ENCODE measurements around the gene LAG3.

LAG3 gene

DNA sequence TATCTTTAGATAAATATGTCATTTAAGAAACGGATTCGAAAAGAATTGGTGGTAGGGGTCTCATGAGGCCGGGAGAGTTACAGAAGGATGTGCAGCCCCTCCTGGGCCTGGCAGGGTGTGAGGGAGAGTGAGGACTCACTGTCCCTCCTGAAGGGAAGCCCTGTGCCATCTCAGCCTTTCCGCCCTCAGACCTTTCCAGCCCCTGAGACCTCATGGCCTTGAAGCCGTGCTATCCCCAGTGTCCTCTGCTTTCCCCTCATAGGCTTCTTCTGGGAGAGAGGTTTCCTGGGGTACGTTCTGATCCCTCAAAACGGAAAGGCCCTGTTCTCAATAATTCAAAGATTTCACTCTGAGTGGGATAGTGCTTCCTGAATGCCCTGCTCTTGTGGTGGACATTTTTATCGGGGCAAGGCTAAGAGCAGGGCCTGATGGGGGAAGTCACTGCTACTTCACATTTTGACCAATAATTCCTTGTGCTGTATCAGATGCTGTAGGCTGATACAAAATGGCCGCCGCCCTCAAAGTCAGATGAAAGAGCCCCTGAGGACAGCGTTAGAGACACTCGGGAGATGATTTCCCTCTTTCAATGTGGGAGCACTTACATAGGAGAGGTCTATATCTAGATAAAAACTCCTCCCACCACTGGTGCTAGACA lies 18.3 kb downstream of the LAG3 start:
- no peak for DNase-seq

DNA sequence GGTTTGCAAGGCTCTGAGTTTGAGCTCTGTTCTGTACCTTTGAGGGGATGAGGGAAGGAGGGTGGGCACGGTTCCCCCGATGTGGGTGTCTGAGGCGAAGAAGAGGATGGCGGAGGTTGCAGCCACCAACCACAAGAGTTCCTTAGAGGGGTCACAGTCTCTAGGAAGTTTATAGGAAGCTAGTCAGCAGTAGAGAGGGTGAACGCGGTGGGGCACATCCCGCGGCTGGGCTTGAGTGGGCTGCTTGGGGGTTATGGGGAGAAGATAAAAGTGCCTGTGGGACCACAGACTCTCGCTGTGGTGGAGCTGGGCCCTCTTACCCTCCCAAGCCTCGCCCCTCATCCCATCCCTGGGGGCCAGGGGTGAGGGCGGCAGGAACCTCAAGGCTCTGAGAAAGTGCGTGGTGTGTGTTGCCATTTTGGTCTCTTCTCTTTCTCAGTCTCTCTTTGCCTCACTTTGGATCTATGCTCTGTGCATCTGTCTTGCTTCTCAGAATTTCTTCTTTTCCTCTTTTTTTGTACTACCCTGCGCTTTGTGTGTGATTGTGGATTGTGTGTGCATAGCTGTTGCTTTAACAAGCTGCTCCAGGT lies 19.7 kb downstream of the LAG3 start:
- no peak for DNase-seq

GRCh38 chr12:6792522-6793201 lies 20.3 kb downstream of the LAG3 start:
- no peak for DNase-seq

DNA sequence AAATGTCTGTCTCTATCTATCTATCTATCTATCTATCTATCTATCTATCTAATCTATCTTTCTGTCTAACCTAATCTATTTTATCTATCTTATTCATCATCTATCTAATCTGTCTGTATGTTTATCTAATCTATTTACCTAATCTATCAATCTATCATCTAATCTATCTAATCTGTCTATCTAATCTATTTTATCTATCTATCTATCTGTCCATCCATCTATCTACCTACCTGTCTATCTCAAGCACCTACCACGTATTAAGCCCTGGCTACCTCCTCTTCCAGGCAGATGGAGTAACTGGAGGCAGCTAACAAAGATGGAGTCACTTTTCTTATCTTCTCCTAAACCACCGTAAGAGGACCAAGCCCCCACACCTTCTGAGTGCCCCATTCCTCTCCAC lies 22.8 kb downstream of the LAG3 start:
- no peak for DNase-seq

DNA sequence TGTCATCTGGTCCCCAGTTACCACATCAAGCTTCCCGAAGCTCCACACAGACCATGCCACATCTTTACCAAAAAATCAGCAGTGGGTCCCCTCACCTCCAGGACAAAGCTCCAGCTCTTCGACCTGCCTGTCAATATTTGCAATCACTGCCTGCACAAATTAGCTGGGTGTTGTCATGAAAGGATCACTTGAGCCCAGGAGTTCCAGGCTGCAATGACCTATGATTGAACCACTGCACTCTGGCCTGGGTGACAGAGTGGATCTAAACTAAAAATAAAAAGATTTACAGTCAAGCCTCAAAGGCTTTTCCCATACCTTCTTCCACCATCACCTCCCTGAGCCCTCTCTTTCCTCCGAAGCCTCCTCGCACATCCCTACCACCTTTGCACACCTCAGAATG lies 24.3 kb downstream of the LAG3 start:
- DNase-seq = no peak

GRCh38 chr12:6799147-6799546 lies 26.8 kb downstream of the LAG3 start:
- no peak for DNase-seq

DNA sequence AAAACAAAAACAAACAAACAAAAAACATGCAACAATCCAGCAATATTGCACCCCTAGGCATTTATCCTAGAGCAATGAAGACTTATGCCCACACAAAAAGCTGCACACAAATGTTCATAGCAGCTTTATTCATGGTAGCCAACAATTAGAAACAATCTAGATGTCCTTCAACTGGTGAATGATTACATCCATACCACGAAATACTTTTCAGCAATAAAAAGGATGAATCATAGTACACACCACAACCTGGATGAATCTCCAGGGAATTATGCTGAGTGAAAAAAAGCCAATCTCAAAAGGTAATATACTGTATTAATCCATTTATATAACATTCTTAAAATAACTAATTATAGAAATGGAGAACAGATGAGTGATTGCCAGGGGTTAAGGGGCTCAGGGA lies 34.9 kb downstream of the LAG3 start:
- no peak for DNase-seq

DNA sequence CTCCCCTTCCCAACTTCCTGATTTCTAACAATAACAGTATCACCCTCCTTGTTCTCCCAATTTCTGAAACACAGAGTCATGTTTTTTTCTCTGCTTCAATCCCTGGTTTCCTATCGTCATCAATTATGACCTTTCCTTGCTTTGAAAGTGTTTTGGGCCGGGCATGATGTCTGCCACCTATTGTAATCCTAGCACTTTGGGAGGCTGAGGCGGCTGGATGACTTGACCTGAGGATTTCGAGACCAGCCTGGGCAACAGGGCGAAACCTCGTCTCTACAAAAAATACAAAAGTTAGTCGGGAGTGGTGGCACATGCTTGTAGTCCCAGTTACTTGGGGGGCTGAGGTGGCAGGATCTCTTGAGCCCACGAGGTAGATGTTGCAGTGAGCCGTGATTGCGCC lies 36.7 kb downstream of the LAG3 start:
- no peak for DNase-seq

DNA sequence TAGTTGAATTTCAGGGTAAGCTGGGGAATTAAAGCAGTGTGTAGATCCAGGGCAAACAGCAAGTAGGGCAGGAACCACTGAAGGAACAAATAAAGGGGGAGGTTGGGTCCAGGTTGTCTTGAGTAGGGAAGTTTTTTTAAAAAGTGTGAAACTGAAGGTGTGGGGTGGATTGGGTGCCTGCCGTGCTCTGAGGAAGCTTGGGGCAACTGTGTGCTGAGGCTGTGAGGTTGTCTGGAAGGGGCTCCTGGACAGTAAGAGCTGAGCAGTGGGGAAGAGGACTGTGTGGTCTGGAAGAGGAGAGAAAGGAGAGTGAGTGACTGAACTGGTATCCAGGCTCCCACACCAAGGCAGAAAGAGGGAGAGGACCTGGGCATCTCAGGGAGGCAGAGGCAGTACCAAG lies 38.4 kb downstream of the LAG3 start:
- no peak for DNase-seq

GRCh38 chr12:6813363-6813762 lies 41.0 kb downstream of the LAG3 start:
- DNase-seq = no peak

DNA sequence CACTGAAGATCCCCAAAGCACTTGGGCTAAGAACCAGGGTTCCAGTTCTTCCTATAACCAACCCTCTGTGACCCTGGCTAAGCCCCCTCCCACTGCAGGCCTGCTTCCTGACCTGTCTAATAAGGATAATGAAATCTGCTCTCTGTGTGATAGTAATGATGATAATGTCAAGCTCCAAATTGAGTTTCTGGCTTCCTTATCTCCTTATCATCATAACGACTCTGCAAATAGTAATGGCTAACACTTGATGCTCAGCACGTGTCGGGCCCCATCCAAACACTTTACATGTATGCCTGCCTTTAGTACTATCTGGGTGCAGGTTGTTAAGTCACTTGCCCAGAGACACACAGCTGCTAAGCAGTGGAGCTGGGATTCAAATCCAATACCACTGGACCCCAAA lies 44.3 kb downstream of the LAG3 start:
- no peak for DNase-seq

GRCh38 chr12:6817098-6817497 lies 44.8 kb downstream of the LAG3 start:
- DNase-seq = no peak

- DNase-seq = no peak
These were observed 45.4 kb downstream of the LAG3 start for GRCh38 chr12:6817662-6818157.

- DNase-seq = no peak
These were observed 45.9 kb downstream of the LAG3 start for GRCh38 chr12:6818222-6818621.

GRCh38 chr12:6818645-6819044 lies 46.3 kb downstream of the LAG3 start:
- no peak for DNase-seq

DNA sequence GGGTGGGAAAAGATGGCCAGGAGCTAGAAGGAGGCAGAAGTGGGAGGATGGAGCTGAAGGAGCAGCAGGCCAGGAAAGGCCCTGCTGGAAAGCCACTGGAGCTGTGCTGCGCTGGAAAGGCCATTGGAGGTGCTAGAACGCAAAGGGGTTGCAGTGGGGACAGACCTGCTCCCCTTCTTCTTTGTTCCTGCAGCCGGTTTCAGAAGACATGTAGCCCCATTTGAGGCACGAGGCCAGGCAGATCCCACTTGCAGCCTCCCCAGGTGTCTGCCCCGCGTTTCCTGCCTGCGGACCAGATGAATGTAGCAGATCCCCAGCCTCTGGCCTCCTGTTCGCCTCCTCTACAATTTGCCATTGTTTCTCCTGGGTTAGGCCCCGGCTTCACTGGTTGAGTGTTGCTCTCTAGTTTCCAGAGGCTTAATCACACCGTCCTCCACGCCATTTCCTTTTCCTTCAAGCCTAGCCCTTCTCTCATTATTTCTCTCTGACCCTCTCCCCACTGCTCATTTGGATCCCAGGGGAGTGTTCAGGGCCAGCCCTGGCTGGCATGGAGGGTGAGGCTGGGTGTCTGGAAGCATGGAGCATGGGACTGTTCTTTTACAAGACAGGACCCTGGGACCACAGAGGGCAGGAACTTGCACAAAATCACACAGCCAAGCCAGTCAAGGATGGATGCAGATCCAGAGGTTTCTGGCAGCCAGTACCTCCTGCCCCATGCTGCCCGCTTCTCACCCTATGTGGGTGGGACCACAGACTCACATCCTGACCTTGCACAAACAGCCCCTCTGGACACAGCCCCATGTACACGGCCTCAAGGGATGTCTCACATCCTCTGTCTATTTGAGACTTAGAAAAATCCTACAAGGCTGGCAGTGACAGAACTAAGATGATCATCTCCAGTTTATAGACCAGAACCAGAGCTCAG lies 47.0 kb downstream of the LAG3 start:
- no peak for DNase-seq

GRCh38 chr12:6820166-6820565 lies 47.8 kb downstream of the LAG3 start:
- peak in 1 of 3 experiments; percentile 37 for DNase-seq

GRCh38 chr12:6821591-6822425 lies 49.5 kb downstream of the LAG3 start, which contains the start of gene GPR162:
TSS of gene GPR162 (plus strand) at chr12:6821821. CDS start at chr12:6823899, 2,078 bp downstream.
- DNase-seq = peak; percentile 60 to 91 (median 87)

DNA sequence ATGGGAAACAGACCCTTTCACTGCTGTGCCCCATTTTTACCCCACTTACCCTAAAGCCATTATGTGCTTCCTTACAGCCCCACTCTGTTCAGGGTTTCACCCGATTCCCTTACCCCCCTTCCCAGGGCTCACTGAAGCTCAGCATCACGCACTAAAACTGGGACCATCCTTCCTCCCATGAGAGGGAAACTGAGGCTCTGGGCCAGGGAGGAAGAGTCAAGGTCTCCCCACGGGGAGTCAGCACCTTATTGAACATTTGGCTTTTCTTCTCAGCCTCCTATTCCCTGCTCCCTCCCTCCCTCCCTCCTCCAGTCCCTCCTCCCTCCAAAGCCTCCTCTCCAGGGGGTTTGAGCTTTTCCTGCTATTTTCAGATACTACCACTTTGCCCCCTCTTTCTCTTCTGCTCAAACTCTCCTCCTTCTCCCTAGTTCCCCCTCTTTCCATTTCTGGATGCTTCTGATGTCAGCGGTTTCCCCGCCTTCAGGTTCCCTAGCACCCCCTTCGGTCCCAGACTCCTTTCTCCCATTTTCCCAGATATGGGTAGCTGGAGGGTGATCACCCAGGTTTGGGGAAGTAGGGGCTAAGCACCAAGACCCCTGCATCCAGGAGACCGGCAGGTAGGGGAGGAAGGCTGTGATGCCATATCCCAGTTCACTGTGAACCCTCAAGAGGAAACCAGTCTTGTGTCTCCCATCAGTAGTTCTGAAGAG lies 50.3 kb downstream of the LAG3 start:
- no peak for DNase-seq

DNA sequence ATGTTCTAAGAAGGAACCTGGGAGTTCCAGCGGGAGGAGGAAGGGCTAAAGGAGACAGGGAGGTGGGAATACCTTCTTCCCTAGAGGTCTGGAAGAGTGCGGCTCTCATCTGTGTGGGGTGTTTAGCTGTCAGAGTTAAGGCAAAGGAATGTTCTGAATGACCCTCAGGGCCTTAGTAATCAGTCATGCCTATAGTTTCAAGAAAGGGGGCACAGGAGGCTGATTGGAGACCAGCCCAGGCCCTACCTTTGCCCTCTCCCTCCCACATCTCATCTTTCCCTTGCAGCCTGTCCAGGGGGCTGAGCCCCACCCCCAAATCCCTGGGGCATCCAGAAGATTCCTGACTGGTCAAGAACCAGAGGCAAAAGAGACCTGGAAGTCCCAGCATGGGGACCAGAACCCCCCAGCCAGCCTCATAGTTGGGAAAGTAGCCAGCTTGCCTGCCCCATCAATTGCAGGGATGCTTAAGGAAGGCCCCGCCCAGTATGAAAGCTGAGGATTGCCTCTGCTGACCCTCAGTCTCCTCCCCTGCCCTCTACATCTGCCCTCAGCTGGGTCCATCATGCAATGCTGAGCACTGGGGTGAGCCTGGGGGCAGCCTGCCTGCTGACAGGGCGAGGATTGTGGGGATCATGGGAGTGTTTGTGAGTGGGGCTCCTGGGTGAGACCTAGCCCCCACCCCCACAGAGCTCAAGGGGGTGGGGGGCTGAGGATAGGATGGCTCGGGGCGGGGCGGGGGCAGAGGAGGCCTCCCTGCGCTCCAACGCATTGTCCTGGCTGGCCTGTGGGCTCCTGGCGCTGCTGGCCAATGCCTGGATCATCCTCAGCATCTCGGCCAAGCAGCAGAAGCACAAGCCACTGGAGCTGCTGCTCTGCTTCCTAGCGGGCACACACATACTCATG lies 51.1 kb downstream of the LAG3 start:
- no peak for DNase-seq

All from NCI-H1417 (cell line).